Measurements from ENCODE around the gene TMED8. TPM values are rescaled to one million over a fixed set of nuclear protein-coding genes. Genes with fewer than 3 reads are reported as not detected.

TMED8 gene
- total RNA-seq, 1 experiment from 2014 or later = 10.6 TPM

DNA sequence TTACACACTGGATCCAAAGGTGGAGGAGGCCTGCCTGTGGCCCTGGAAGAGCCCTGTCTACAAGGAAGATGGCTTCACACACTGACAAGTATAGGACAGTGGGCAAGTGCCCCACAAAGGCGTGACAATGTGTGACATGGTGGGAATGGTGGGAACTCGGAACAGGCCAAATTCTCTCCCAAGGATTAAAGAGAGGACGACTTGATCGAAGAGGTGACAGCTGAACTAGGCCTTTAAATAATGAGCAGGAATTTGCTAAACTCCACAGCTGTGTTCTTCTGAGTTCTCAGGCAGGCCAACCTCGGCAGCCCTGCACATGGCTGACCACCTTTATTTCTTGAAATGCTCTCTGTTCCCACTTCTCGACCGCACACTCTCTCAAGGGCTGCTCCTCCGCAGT lies 80.0 kb downstream of the TMED8 start:
- DNase-seq (ENCODE audit: low read depth) = no peak

DNA sequence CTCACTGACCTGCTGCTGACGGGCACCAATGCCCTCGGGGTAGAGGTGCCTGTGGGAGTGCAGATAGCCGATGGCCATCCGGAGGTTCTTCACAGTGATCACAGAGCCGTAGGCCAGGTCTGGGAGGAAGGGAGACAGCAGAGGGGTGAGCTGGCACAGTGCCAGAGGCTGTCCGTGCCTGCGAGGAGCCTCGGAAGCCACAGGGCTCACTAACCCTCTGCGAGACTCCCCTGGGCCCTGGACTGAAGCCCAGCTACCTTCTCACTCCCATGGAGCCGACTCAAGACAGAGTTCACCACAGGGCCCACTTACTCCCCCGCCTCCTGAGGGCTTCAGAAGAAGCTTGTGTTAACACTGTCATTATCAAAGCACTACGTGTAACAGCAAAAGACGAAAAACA lies 80.7 kb downstream of the TMED8 start:
- no peak for DNase-seq (ENCODE audit: low read depth)

DNA sequence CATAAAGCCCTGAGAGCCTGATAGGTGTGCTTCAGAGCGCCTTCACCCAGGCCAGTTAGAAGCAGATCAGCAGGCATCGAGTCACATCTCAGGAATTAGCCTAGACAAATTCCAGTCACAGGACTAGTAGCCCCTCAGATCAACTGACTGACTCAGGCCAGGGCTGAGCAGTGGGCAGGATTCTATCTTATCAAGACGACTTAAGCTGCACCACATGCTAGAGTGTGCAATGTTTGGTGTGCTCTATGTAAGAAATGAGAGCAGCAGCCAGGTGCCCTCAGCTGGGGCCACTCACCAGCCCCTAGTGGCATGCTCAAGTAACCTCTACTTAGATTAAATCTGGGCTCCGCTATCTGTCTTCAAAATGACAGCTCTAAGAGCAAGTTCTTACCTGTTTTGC lies 86.2 kb downstream of the TMED8 start:
- no peak for DNase-seq (ENCODE audit: low read depth)

DNA sequence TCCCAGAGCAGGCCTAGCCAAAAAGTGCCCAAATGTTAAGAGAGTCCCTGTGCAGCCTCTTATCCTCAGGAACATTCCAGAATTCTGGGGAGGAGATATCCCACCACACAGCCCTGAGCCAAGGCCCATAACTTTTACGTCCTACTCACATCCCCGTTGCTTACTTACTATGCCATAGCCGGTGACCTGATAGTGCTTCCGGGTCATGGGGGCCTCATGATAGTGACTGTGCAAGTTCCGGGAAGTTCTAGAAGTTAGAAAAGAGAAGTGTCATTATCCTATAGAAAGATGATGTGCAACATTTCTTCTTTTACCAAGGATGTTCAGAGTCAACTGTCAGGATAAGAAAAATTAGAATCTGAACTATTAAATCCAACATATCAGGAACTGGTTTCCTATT lies 90.3 kb downstream of the TMED8 start:
- no peak for DNase-seq (ENCODE audit: low read depth)

Other genes with a start within 250 kb of the TMED8 start
- gene ZDHHC22, start 235.3 kb downstream of the TMED8 start, total RNA-seq (2014; rRNA removed; shearing (Covaris generic)) = 0.02 TPM in 1 of 2 replicates, not detected in the other
- 0.20 and 0.39 TPM in 2 replicates for gene TMEM63C, start 195.3 kb downstream of the TMED8 start, total RNA-seq (2014; rRNA removed; shearing (Covaris generic))
- not detected in 2 replicates for gene NGB, start 105.9 kb downstream of the TMED8 start, total RNA-seq (2014; rRNA removed; shearing (Covaris generic))
- gene POMT2, start 56.2 kb downstream of the TMED8 start, total RNA-seq (2014; rRNA removed; shearing (Covaris generic)) = 8.9 and 15.4 TPM in 2 replicates
- gene GSTZ1, start 56.1 kb downstream of the TMED8 start, total RNA-seq (2014; rRNA removed; shearing (Covaris generic)) = 20.3 and 22.3 TPM in 2 replicates
- 0.59 and 1.4 TPM in 2 replicates for gene SAMD15, start 285 bp upstream of the TMED8 start, total RNA-seq (2014; rRNA removed; shearing (Covaris generic))
- not detected in 2 replicates for gene NOXRED1, start 46.4 kb upstream of the TMED8 start, total RNA-seq (2014; rRNA removed; shearing (Covaris generic))
- gene VIPAS39, start 80.5 kb upstream of the TMED8 start, total RNA-seq (2014; rRNA removed; shearing (Covaris generic)) = 19.4 and 21.3 TPM in 2 replicates
- gene AHSA1, start 81.0 kb upstream of the TMED8 start, total RNA-seq (2014; rRNA removed; shearing (Covaris generic)) = 79.3 and 133 TPM in 2 replicates
- gene ISM2, start 121.7 kb upstream of the TMED8 start, total RNA-seq (2014; rRNA removed; shearing (Covaris generic)) = 0.54 TPM in 1 of 2 replicates, not detected in the other
- gene SPTLC2, start 239.5 kb upstream of the TMED8 start, total RNA-seq (2014; rRNA removed; shearing (Covaris generic)) = 12.5 and 18.8 TPM in 2 replicates